ENCODE results near the gene SERP1. TPM values are rescaled to one million over a fixed set of nuclear protein-coding genes. Genes with fewer than 3 reads are reported as not detected.

SERP1 gene
- 49.5 to 107 TPM (median 96.4 TPM) in 5 replicates for total RNA-seq (2022; extraction: Qiagen RNA extraction)

DNA sequence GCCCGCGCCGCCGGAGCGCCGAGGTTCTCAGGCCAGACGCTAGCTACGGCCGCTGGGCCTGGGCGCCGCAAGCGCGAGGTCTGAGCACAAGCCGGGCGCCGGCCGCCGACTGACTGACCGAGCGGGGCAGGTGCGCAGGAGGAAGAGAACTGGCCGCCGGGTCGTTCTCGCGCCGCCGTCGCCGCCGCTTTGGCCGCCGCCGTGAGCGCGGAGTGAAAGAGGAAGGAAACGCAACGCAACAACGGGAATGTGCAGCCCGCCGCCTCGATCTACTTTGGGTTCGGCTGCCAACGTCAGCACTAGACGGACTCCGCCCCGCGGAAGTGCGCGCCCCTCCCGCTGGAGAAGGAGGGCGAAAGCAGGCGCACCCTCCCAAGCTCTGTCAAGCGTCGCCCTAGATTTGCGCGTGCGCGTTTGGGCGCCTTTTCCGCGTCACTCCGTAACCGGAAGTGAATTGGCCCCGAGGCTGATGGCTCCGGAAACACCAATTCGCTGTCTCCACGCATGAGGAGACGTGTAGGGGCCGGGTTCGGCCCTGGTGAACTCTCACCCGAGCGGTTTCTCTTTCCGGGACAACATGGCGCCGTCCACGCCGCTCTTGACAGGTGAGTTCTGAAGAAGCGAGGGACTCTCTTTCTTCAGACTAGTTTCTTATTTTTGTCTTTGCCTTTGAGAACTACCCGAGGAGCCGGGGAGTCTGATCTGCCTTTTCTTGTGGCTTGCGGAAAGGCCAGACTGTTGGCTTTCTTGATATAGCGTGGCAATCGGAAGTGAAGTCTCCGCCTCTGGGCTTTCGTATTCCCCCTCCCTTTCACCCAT, at the start of gene SERP1, which contains the start of gene EIF2A:
TSS of gene SERP1 (minus strand) at position 271 of the 819 bp plus-strand sequence. CDS start 361 bp downstream, outside the sequence.
TSS of gene EIF2A (plus strand) at position 562 of the 819 bp plus-strand sequence. CDS start at position 578, 16 bp downstream.

Other genes starting within 250 kb of the SERP1 start
- gene TSC22D2, start 138.2 kb downstream of the SERP1 start, total RNA-seq (2022; extraction: Qiagen RNA extraction), result 16.0 to 20.5 TPM (median 17.4 TPM) in 5 replicates
- gene EIF2A, start 291 bp upstream of the SERP1 start, total RNA-seq (2022; extraction: Qiagen RNA extraction), result 67.9 to 82.3 TPM (median 70.7 TPM) in 5 replicates
- 97.3 to 108 TPM (median 103 TPM) in 5 replicates for gene SELENOT, start 56.8 kb upstream of the SERP1 start, total RNA-seq (2022; extraction: Qiagen RNA extraction)
- gene ERICH6, start 157.4 kb upstream of the SERP1 start, total RNA-seq (2022; extraction: Qiagen RNA extraction), result not detected in 5 replicates
- 15.4 to 18.6 TPM (median 18.4 TPM) in 5 replicates for gene SIAH2, start 216.7 kb upstream of the SERP1 start, total RNA-seq (2022; extraction: Qiagen RNA extraction)